Astrocyte (in vitro differentiated cells and primary cell): ENCODE measurements around the gene MRPL55. TPM values are rescaled to one million over a fixed set of nuclear protein-coding genes. Genes with fewer than 3 reads are reported as not detected.

Experiments
- DNase-seq: peaks from one replicate; pipeline ENCODE4 v3.0.0-alpha.2; 2010; ENCODE audit warnings: low read depth
- FAIRE-seq: peaks from 2 replicates; lab custom pipeline; 2011; peaks lifted over from hg19 to GRCh38; lab: Jason Lieb, UNC
- H2AFZ ChIP-seq: 2 replicates; pipeline ENCODE4 v1.6.0; 2012; ENCODE audit warnings: low read depth, low read length, inconsistent platforms
- H3K27ac ChIP-seq: 2 replicates; pipeline ENCODE4 v1.5.1; 2011; ENCODE audit warnings: low read depth, low read length, inconsistent platforms
- H3K27me3 ChIP-seq: 2 replicates; pipeline ENCODE4 v1.6.0; 2011; ENCODE audit warnings: low read length, inconsistent platforms; ENCODE audit not compliant: insufficient read depth
- H3K36me3 ChIP-seq: 2 replicates; pipeline ENCODE4 v1.5.1; 2011; ENCODE audit warnings: low read length, inconsistent platforms; ENCODE audit not compliant: insufficient read depth
- H3K4me1 ChIP-seq: 2 replicates; pipeline ENCODE4 v1.5.1; 2011; ENCODE audit warnings: low read length, inconsistent platforms; ENCODE audit not compliant: insufficient read depth
- H3K4me2 ChIP-seq: 2 replicates; pipeline ENCODE4 v1.6.0; 2012; ENCODE audit warnings: low read length, inconsistent platforms
- H3K4me3 ChIP-seq: 2 replicates; pipeline ENCODE4 v1.5.1; 2011; ENCODE audit warnings: low read depth, mild to moderate bottlenecking, low read length, inconsistent platforms; ENCODE audit not compliant: insufficient read depth
- H3K79me2 ChIP-seq: 2 replicates; pipeline ENCODE4 v1.6.0; 2012; ENCODE audit warnings: mild to moderate bottlenecking, low read length, inconsistent platforms; ENCODE audit not compliant: insufficient read depth
- H3K9ac ChIP-seq: 2 replicates; pipeline ENCODE4 v1.6.0; 2012; ENCODE audit warnings: mild to moderate bottlenecking, low read length, inconsistent platforms
- H3K9me3 ChIP-seq: 2 replicates; pipeline ENCODE4 v1.5.1; 2012; ENCODE audit warnings: low read depth, mild to moderate bottlenecking, low read length, inconsistent platforms; ENCODE audit not compliant: insufficient read depth
- H4K20me1 ChIP-seq: 2 replicates; pipeline ENCODE4 v1.6.0; 2012; ENCODE audit warnings: low read length, inconsistent platforms; ENCODE audit not compliant: insufficient read depth
- H3K27ac Mint-ChIP-seq: one replicate; pipeline ENCODE4 v1.8.0; 2021; ENCODE audit warnings: mild to moderate bottlenecking, mixed read lengths; ENCODE audit not compliant: unreplicated experiment
- H3K27me3 Mint-ChIP-seq: one replicate; pipeline ENCODE4 v1.8.0; 2021; ENCODE audit warnings: low read depth, mixed read lengths; ENCODE audit not compliant: unreplicated experiment
- H3K36me3 Mint-ChIP-seq: one replicate; pipeline ENCODE4 v1.8.0; 2021; ENCODE audit warnings: low read depth, mixed read lengths; ENCODE audit not compliant: unreplicated experiment
- H3K4me1 Mint-ChIP-seq: one replicate; pipeline ENCODE4 v1.8.0; 2021; ENCODE audit warnings: low read depth, mixed read lengths; ENCODE audit not compliant: unreplicated experiment
- H3K4me3 Mint-ChIP-seq: one replicate; pipeline ENCODE4 v1.8.0; 2021; ENCODE audit warnings: mild to moderate bottlenecking, moderate library complexity, mixed read lengths; ENCODE audit not compliant: unreplicated experiment
- H3K9me3 Mint-ChIP-seq: one replicate; pipeline ENCODE4 v1.8.0; 2021; ENCODE audit warnings: mild to moderate bottlenecking, mixed read lengths; ENCODE audit not compliant: unreplicated experiment
- EZH2 ChIP-seq: IDR thresholded peaks from 2 replicates; pipeline ENCODE4 v1.6.1; 2012; ENCODE audit warnings: mild to moderate bottlenecking, low read length, inconsistent platforms; ENCODE audit not compliant: insufficient read depth
- total RNA-seq: library from RNA; stranded (reverse); gene quantifications from 2 replicates; pipeline ENCODE4 v1.2.1, GENCODE V29; 2021
- TF ChIP-seq, protein P1 (sequence below): IDR thresholded peaks from 2 replicates; pipeline ENCODE4 v1.5.1; 2011; ENCODE audit warnings: low read depth, mild to moderate bottlenecking, inconsistent platforms, low read length, moderate library complexity; ENCODE audit not compliant: insufficient read depth

Gene MRPL55
- total RNA-seq, 1 donor from 2014 or later: 50.8 TPM

DNA sequence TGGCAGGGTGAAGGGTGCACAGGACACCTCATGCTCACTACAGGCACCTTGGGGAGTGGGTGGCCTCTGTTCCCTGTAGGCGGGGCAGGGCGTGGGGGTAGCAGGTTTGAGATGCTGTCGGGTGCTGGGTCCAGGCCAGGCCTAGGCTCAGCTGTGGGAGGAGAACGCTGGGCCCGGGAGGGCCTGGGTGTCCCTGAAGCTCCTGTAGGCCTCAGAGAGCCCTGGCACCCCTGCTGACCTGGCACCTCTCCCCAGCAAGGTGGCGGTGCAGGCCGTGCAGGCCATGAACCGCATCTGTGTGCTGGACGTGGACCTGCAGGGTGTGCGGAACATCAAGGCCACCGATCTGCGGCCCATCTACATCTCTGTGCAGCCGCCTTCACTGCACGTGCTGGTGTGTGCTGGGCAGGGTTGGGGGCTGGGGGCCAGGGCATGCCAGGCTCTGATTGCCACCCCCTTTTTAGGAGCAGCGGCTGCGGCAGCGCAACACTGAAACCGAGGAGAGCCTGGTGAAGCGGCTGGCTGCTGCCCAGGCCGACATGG, 38.1 kb upstream of the MRPL55 start:
- Histone ChIP-seq H3K9me3 (no peaks in the 10 kb centered on the region), H3K27ac (no peak overlapping the region), H3K36me3 (peaks cover 6% of the 10 kb centered on the region), H3K79me2 (peaks cover 67% of the 10 kb centered on the region), H4K20me1 (peaks cover 73% of the 10 kb centered on the region), H3K9ac (no peak overlapping the region), H3K4me3 (no peak overlapping the region), H3K4me1 (peaks cover 28% of the 10 kb centered on the region), H3K4me2 (no peak overlapping the region), H3K27me3 (no peaks in the 10 kb centered on the region), H2AFZ (no peak overlapping the region)
- H3K27me3 Mint-ChIP-seq: no peaks in the 10 kb centered on the region
- H3K4me3 Mint-ChIP-seq: no peak overlapping the region
- FAIRE-seq (no peak), DNase-seq (no peak)
- H3K36me3 Mint-ChIP-seq: peaks cover 3% of the 10 kb centered on the region
- H3K4me1 Mint-ChIP-seq: peaks cover 18% of the 10 kb centered on the region
- no peaks in the 10 kb centered on the region for H3K9me3 Mint-ChIP-seq
- H3K27ac Mint-ChIP-seq: no peak overlapping the region
- TF ChIP-seq EZH2: no peak
- TF ChIP-seq, protein P1, sequence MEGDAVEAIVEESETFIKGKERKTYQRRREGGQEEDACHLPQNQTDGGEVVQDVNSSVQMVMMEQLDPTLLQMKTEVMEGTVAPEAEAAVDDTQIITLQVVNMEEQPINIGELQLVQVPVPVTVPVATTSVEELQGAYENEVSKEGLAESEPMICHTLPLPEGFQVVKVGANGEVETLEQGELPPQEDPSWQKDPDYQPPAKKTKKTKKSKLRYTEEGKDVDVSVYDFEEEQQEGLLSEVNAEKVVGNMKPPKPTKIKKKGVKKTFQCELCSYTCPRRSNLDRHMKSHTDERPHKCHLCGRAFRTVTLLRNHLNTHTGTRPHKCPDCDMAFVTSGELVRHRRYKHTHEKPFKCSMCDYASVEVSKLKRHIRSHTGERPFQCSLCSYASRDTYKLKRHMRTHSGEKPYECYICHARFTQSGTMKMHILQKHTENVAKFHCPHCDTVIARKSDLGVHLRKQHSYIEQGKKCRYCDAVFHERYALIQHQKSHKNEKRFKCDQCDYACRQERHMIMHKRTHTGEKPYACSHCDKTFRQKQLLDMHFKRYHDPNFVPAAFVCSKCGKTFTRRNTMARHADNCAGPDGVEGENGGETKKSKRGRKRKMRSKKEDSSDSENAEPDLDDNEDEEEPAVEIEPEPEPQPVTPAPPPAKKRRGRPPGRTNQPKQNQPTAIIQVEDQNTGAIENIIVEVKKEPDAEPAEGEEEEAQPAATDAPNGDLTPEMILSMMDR: no peak

DNA sequence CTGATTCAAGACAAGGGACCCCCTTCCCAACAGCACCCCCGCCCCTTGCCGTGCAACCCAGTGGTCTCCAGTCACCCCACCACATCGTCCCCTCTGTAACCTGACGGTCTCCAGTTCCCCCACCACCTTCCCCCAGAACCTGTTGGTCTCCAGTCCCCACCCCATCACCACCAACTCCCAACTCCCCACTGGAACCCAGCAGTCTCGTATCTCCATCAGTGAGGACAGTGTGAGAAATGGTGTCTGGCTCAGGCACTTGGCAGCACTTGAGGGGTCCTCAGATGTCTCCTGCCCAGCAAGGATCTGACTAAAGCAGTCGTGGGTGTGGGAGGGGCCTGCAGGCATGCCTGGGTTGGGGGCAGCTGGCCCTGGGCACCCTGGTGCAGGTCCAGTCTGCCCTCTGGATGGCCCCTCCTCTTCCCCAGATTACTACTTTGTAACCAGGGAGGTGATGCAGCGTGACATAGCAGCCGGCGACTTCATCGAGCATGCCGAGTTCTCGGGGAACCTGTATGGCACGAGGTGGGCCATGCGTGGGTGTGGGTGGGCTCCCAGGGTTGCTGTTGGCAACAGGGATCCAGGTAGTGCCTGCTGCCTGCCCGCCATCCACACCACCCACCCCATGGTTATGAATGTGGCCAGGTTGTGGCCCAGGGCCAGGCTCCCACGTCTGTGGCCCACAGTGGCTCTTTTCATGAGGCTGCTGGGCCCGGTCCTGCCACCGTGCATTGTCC, 37.5 kb upstream of the MRPL55 start:
- Mint-ChIP-seq H3K27ac (no peak overlapping the region), H3K27me3 (no peaks in the 10 kb centered on the region), H3K4me1 (peaks cover 22% of the 10 kb centered on the region), H3K4me3 (no peak overlapping the region), H3K9me3 (no peaks in the 10 kb centered on the region), H3K36me3 (peaks cover 3% of the 10 kb centered on the region)
- H2AFZ ChIP-seq: no peak overlapping the region
- H3K4me2 ChIP-seq: no peak overlapping the region
- peaks cover 73% of the 10 kb centered on the region for H3K79me2 ChIP-seq
- TF ChIP-seq, protein P1: no peak
- H3K9ac ChIP-seq: no peak overlapping the region
- no peak overlapping the region for H3K4me3 ChIP-seq
- H3K36me3 ChIP-seq: peaks cover 6% of the 10 kb centered on the region
- peaks cover 79% of the 10 kb centered on the region for H4K20me1 ChIP-seq
- FAIRE-seq: no peak
- no peaks in the 10 kb centered on the region for H3K27me3 ChIP-seq
- no peak for DNase-seq
- H3K27ac ChIP-seq: no peak overlapping the region
- peaks cover 35% of the 10 kb centered on the region for H3K4me1 ChIP-seq
- no peaks in the 10 kb centered on the region for H3K9me3 ChIP-seq
